Measurements from ENCODE around the gene RNF212.
"Not testable (repeated sequence)": the region's sequence is repeated elsewhere in the genome, so short reads cannot be mapped to it uniquely, and the experiment has no call there.

The RNF212 gene

GRCh38 chr4:1057403-1057745 lies 56.0 kb downstream of the RNF212 start:
- Histone ChIP-seq H3F3A (ENCODE audit: low read depth) (no peaks in the 10 kb centered on the region), H3K27me3 (ENCODE audit: insufficient read depth, low read length, poor library complexity, severe bottlenecking) (no peaks in the 10 kb centered on the region), H3K9me2 (replicated peaks; ENCODE audit: low read depth, low read length) (no peaks in the 10 kb centered on the region), H3K79me2 (ENCODE audit: insufficient read depth, low read length) (no peaks in the 10 kb centered on the region), H2AFZ (ENCODE audit: low read length) (no peak overlapping the region), H3K9me3 (ENCODE audit: insufficient read depth, low read depth, low read length) (no peaks in the 10 kb centered on the region; the same call in 1 of the 2 replicates), H3K4me2 (ENCODE audit: low read depth, low read length, poor library complexity, severe bottlenecking) (no peak overlapping the region), H3K9ac (ENCODE audit: low read depth, low read length, poor library complexity, severe bottlenecking) (no peak overlapping the region), H4K20me1 (ENCODE audit: insufficient read depth, low read length, poor library complexity, severe bottlenecking) (no peaks in the 10 kb centered on the region), H3K36me3 (ENCODE audit: insufficient read depth, low read length) (no peaks in the 10 kb centered on the region), H3K4me1 (ENCODE audit: insufficient read depth, low read length, poor library complexity, severe bottlenecking) (no peaks in the 10 kb centered on the region), H3K4me3 (ENCODE audit: low read length, poor library complexity, severe bottlenecking) (no peak overlapping the region)
- no peak for TF ChIP-seq CTCF (conservative IDR thresholded peaks at IDR 0.05; ENCODE audit: low read length)
- TF ChIP-seq EZH2phosphoT487 (IDR thresholded peaks at IDR 0.05; ENCODE audit: borderline replicate concordance), result no peak

- TF ChIP-seq CTCF (conservative IDR thresholded peaks at IDR 0.05; ENCODE audit: low read length) (no peak), EZH2phosphoT487 (IDR thresholded peaks at IDR 0.05; ENCODE audit: borderline replicate concordance) (no peak)
- H4K20me1 ChIP-seq (ENCODE audit: insufficient read depth, low read length, poor library complexity, severe bottlenecking), result no peaks in the 10 kb centered on the region
- no peaks in the 10 kb centered on the region for H3K4me1 ChIP-seq (ENCODE audit: insufficient read depth, low read length, poor library complexity, severe bottlenecking)
- no peaks in the 10 kb centered on the region for H3K27me3 ChIP-seq (ENCODE audit: insufficient read depth, low read length, poor library complexity, severe bottlenecking)
- H2AFZ ChIP-seq (ENCODE audit: low read length), result no peak overlapping the region
- no peaks in the 10 kb centered on the region; the same call in 1 of the 2 replicates for H3K9me3 ChIP-seq (ENCODE audit: insufficient read depth, low read depth, low read length)
- H3K4me2 ChIP-seq (ENCODE audit: low read depth, low read length, poor library complexity, severe bottlenecking), result no peak overlapping the region
- H3K4me3 ChIP-seq (ENCODE audit: low read length, poor library complexity, severe bottlenecking), result no peak overlapping the region
- H3F3A ChIP-seq (ENCODE audit: low read depth), result no peaks in the 10 kb centered on the region
- no peaks in the 10 kb centered on the region for H3K79me2 ChIP-seq (ENCODE audit: insufficient read depth, low read length)
- H3K9me2 ChIP-seq (replicated peaks; ENCODE audit: low read depth, low read length), result no peaks in the 10 kb centered on the region
- no peak overlapping the region for H3K9ac ChIP-seq (ENCODE audit: low read depth, low read length, poor library complexity, severe bottlenecking)
- no peaks in the 10 kb centered on the region for H3K36me3 ChIP-seq (ENCODE audit: insufficient read depth, low read length)
These were observed 56.5 kb downstream of the RNF212 start for GRCh38 chr4:1056671-1057402.

- Histone ChIP-seq H3K4me2 (ENCODE audit: low read depth, low read length, poor library complexity, severe bottlenecking) (no peak overlapping the region), H3K9me2 (replicated peaks; ENCODE audit: low read depth, low read length) (no peaks in the 10 kb centered on the region), H4K20me1 (ENCODE audit: insufficient read depth, low read length, poor library complexity, severe bottlenecking) (no peaks in the 10 kb centered on the region), H3K27me3 (ENCODE audit: insufficient read depth, low read length, poor library complexity, severe bottlenecking) (no peaks in the 10 kb centered on the region), H3K9me3 (ENCODE audit: insufficient read depth, low read depth, low read length) (no peaks in the 10 kb centered on the region; the same call in 1 of the 2 replicates), H3F3A (ENCODE audit: low read depth) (no peaks in the 10 kb centered on the region), H3K79me2 (ENCODE audit: insufficient read depth, low read length) (no peaks in the 10 kb centered on the region), H3K4me3 (ENCODE audit: low read length, poor library complexity, severe bottlenecking) (no peak overlapping the region), H3K9ac (ENCODE audit: low read depth, low read length, poor library complexity, severe bottlenecking) (no peak overlapping the region), H2AFZ (ENCODE audit: low read length) (no peak overlapping the region), H3K36me3 (ENCODE audit: insufficient read depth, low read length) (no peaks in the 10 kb centered on the region), H3K4me1 (ENCODE audit: insufficient read depth, low read length, poor library complexity, severe bottlenecking) (no peaks in the 10 kb centered on the region)
- TF ChIP-seq EZH2phosphoT487 (IDR thresholded peaks at IDR 0.05; ENCODE audit: borderline replicate concordance) (no peak), CTCF (conservative IDR thresholded peaks at IDR 0.05; ENCODE audit: low read length) (no peak)
These were observed 57.4 kb downstream of the RNF212 start for GRCh38 chr4:1055721-1056590.

- H3K27me3 ChIP-seq (ENCODE audit: insufficient read depth, low read length, poor library complexity, severe bottlenecking); H2AFZ ChIP-seq (ENCODE audit: low read length); H3K4me2 ChIP-seq (ENCODE audit: low read depth, low read length, poor library complexity, severe bottlenecking); H3K9ac ChIP-seq (ENCODE audit: low read depth, low read length, poor library complexity, severe bottlenecking); H3F3A ChIP-seq (ENCODE audit: low read depth); H4K20me1 ChIP-seq (ENCODE audit: insufficient read depth, low read length, poor library complexity, severe bottlenecking); H3K9me2 ChIP-seq (replicated peaks; ENCODE audit: low read depth, low read length); H3K79me2 ChIP-seq (ENCODE audit: insufficient read depth, low read length); H3K4me1 ChIP-seq (ENCODE audit: insufficient read depth, low read length, poor library complexity, severe bottlenecking); H3K4me3 ChIP-seq (ENCODE audit: low read length, poor library complexity, severe bottlenecking); H3K36me3 ChIP-seq (ENCODE audit: insufficient read depth, low read length); H3K9me3 ChIP-seq (ENCODE audit: insufficient read depth, low read depth, low read length): not testable (repeated sequence)
These were observed 58.1 kb downstream of the RNF212 start for GRCh38 chr4:1055243-1055701.

GRCh38 chr4:1054696-1055242 lies 58.6 kb downstream of the RNF212 start:
- not testable (repeated sequence) for H4K20me1 ChIP-seq (ENCODE audit: insufficient read depth, low read length, poor library complexity, severe bottlenecking); H3K9ac ChIP-seq (ENCODE audit: low read depth, low read length, poor library complexity, severe bottlenecking); H3K4me3 ChIP-seq (ENCODE audit: low read length, poor library complexity, severe bottlenecking); H3K27me3 ChIP-seq (ENCODE audit: insufficient read depth, low read length, poor library complexity, severe bottlenecking); H2AFZ ChIP-seq (ENCODE audit: low read length); H3K36me3 ChIP-seq (ENCODE audit: insufficient read depth, low read length); H3K4me2 ChIP-seq (ENCODE audit: low read depth, low read length, poor library complexity, severe bottlenecking); H3K4me1 ChIP-seq (ENCODE audit: insufficient read depth, low read length, poor library complexity, severe bottlenecking); H3F3A ChIP-seq (ENCODE audit: low read depth); H3K9me3 ChIP-seq (ENCODE audit: insufficient read depth, low read depth, low read length); H3K79me2 ChIP-seq (ENCODE audit: insufficient read depth, low read length); H3K9me2 ChIP-seq (replicated peaks; ENCODE audit: low read depth, low read length)
